Loucy (cell line): ENCODE data around the gene SREK1IP1.

Experiments
- H2AFZ ChIP-seq: fragments of 200-600 bp; sonication (generic); 2 replicates; pipeline ENCODE4 v1.6.0; 2016; ENCODE audit warnings: antibody characterized with exemption, mild to moderate bottlenecking, low read length, moderate library complexity
- H3F3A ChIP-seq: fragments of 200-600 bp; 2 replicates; pipeline ENCODE4 v1.6.0; 2016; ENCODE audit warnings: antibody characterized with exemption, low read depth, mild to moderate bottlenecking
- H3K27me3 ChIP-seq: fragments of 200-600 bp; sonication (generic); 2 replicates; pipeline ENCODE4 v1.6.1; 2014; ENCODE audit warnings: low read length, mild to moderate bottlenecking; ENCODE audit not compliant: insufficient read depth, poor library complexity, severe bottlenecking
- H3K36me3 ChIP-seq: fragments of 200-600 bp; sonication (generic); 2 replicates; pipeline ENCODE4 v1.6.1; 2016; ENCODE audit warnings: low read length; ENCODE audit not compliant: insufficient read depth
- H3K4me1 ChIP-seq: fragments of 200-600 bp; sonication (generic); 2 replicates; pipeline ENCODE4 v1.5.1; 2014; ENCODE audit warnings: low read length, mild to moderate bottlenecking; ENCODE audit not compliant: insufficient read depth, poor library complexity, severe bottlenecking
- H3K4me2 ChIP-seq: fragments of 200-600 bp; sonication (generic); 2 replicates; pipeline ENCODE4 v1.6.0; 2014; ENCODE audit warnings: antibody characterized with exemption, low read length, low read depth, mild to moderate bottlenecking; ENCODE audit not compliant: poor library complexity, severe bottlenecking
- H3K4me3 ChIP-seq: fragments of 200-600 bp; sonication (generic); 2 replicates; pipeline ENCODE4 v1.5.1; 2014; ENCODE audit warnings: low read length, mild to moderate bottlenecking, mixed read lengths; ENCODE audit not compliant: poor library complexity, severe bottlenecking
- H3K79me2 ChIP-seq: fragments of 200-600 bp; sonication (generic); 2 replicates; pipeline ENCODE4 v1.6.1; 2014; ENCODE audit warnings: low read length; ENCODE audit not compliant: insufficient read depth
- H3K9ac ChIP-seq: fragments of 200-600 bp; sonication (generic); 2 replicates; pipeline ENCODE4 v1.6.0; 2014; ENCODE audit warnings: mild to moderate bottlenecking, low read depth, low read length, moderate library complexity; ENCODE audit not compliant: poor library complexity, severe bottlenecking
- H3K9me2 ChIP-seq: fragments of 200-600 bp; sonication (generic); replicated peaks from 2 replicates; pipeline ENCODE4 v1.6.1; 2016; ENCODE audit warnings: low read depth, low read length, mixed read lengths
- H3K9me3 ChIP-seq: fragments of 200-600 bp; sonication (generic); 2 replicates; pipeline ENCODE4 v1.6.1; 2014; ENCODE audit warnings: mild to moderate bottlenecking, antibody characterized with exemption, low read length, low read depth; ENCODE audit not compliant: insufficient read depth
- H4K20me1 ChIP-seq: fragments of 200-600 bp; sonication (generic); 2 replicates; pipeline ENCODE4 v1.6.0; 2014; ENCODE audit warnings: antibody characterized with exemption, low read length, mild to moderate bottlenecking; ENCODE audit not compliant: insufficient read depth, poor library complexity, severe bottlenecking
- EZH2phosphoT487 ChIP-seq: fragments of 200-600 bp; IDR thresholded peaks from 2 replicates; pipeline ENCODE4 v1.6.1; 2018; ENCODE audit warnings: antibody characterized with exemption, mild to moderate bottlenecking, moderate library complexity, borderline replicate concordance
- TF ChIP-seq, protein P1 (sequence below): fragments of 200-600 bp; sonication (generic); conservative IDR thresholded peaks from 2 replicates; pipeline ENCODE4 v1.5.1; 2014; ENCODE audit warnings: mild to moderate bottlenecking, antibody characterized with exemption, low read length

The SREK1IP1 gene

DNA sequence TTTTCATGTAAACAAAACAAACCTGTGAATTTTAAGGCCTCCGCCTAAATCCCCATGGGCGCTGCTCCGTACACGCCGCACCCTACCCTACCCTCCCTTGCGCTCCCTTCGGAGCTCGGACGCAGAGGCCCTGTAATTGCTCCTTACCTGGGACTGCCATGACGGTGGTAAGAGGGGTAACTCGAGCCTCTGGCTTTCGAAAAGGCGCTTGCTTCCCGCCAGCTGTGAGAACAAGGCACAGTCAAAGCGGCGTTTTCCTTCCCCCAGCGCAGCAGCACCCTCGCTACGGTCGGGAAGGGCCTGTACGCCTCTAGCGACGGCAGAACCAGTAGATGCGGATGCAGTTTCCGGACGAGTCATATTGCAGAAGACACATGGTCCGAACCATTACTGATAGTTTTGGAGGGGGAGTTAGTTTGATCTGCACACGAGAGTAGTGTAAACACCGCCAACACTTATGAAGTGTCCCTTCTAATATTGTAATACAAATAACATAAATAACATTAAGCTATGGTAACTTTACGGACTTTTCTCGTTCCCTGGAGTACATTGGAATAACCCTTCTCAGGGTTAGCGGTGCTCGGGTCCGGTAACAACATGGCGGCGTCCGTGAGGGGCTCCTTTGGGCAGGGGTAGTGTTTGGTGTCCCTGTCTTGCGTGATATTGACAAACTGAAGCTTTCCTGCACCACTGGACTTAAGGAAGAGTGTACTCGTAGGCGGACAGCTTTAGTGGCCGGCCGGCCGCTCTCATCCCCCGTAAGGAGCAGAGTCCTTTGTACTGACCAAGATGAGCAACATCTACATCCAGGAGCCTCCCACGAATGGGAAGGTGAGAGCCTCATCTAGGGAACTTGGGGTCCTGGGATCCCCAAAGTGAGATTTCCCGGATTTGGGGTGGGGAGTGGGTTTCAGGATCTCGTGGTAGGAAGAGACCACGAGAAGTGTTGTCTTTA, at the start of gene SREK1IP1, which contains the start of gene CWC27:
Gene SREK1IP1 (minus strand): TSS at position 334 of the 955 bp plus-strand sequence. CDS start 174 bp downstream, at position 160.
Gene CWC27 (plus strand): TSS at position 573 of the 955 bp plus-strand sequence. CDS start 217 bp downstream, at position 790.
- Histone ChIP-seq H4K20me1 (peaks cover 10% of the 10 kb centered on the region), H3K9ac (peak within 1 kb of the TSS; percentile 89), H2AFZ (peak within 1 kb of the TSS; percentile 97), H3K4me3 (peak within 1 kb of the TSS; percentile 92), H3K4me1 (peaks cover 72% of the 10 kb centered on the region), H3K36me3 (no peaks in the 10 kb centered on the region), H3K9me2 (no peaks in the 10 kb centered on the region), H3K79me2 (peaks cover 86% of the 10 kb centered on the region), H3K4me2 (peak within 1 kb of the TSS; percentile 88), H3F3A (no peaks in the 10 kb centered on the region), H3K27me3 (no peaks in the 10 kb centered on the region), H3K9me3 (no peaks in the 10 kb centered on the region)
- no peak for TF ChIP-seq EZH2phosphoT487
- TF ChIP-seq, protein P1, sequence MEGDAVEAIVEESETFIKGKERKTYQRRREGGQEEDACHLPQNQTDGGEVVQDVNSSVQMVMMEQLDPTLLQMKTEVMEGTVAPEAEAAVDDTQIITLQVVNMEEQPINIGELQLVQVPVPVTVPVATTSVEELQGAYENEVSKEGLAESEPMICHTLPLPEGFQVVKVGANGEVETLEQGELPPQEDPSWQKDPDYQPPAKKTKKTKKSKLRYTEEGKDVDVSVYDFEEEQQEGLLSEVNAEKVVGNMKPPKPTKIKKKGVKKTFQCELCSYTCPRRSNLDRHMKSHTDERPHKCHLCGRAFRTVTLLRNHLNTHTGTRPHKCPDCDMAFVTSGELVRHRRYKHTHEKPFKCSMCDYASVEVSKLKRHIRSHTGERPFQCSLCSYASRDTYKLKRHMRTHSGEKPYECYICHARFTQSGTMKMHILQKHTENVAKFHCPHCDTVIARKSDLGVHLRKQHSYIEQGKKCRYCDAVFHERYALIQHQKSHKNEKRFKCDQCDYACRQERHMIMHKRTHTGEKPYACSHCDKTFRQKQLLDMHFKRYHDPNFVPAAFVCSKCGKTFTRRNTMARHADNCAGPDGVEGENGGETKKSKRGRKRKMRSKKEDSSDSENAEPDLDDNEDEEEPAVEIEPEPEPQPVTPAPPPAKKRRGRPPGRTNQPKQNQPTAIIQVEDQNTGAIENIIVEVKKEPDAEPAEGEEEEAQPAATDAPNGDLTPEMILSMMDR = no peak

DNA sequence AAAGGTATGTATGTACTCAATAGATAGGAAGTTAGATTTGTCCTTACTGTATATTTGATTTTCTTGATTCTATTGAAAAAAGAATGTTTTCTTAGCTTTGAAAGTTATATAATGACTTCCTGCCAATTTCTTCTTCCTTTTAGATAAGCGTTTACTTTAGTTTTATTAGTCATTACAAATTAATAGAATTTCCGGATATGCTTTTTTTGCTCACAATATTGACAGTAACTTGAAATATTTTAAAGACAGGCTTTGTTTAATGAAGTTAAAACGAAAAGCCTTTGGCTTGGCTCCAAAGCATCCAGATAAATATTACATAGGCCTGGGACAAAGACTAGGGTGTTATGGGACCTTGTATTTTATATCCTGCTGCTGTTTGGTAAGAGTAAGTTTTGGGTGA, 49.8 kb upstream of the SREK1IP1 start:
- no peaks in the 10 kb centered on the region for H3F3A ChIP-seq
- no peaks in the 10 kb centered on the region for H3K79me2 ChIP-seq
- H3K4me2 ChIP-seq = no peak overlapping the region
- no peaks in the 10 kb centered on the region for H3K9me2 ChIP-seq
- H3K4me1 ChIP-seq = no peaks in the 10 kb centered on the region
- no peaks in the 10 kb centered on the region for H3K9me3 ChIP-seq
- H3K27me3 ChIP-seq = no peaks in the 10 kb centered on the region
- peaks cover 12% of the 10 kb centered on the region; the same call in 1 of the 2 replicates for H3K36me3 ChIP-seq
- no peaks in the 10 kb centered on the region for H4K20me1 ChIP-seq
- TF ChIP-seq EZH2phosphoT487 = no peak
- TF ChIP-seq, protein P1 = no peak
- H2AFZ ChIP-seq = no peak overlapping the region
- no peak overlapping the region for H3K4me3 ChIP-seq
- H3K9ac ChIP-seq = no peak overlapping the region

DNA sequence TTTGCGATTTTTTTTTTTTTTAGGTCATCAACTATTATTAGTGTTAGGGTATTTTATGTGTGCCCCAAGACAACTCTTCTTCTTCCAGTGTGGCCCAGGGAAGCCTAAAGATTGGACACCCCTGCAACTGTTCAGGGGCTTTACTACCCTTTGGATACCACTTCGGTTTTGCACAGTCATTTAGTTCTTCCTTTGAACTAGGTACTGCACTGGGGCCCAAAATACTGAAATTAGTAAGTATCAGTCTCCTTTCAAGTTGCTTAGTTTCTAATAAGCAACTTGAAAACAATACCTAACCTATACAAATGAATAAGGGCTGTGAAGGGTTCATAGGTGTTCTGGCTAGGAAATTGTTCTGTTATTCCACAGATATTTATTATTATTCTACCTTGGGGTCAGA, 45.6 kb upstream of the SREK1IP1 start:
- Histone ChIP-seq H3F3A (no peaks in the 10 kb centered on the region), H3K27me3 (no peaks in the 10 kb centered on the region), H3K79me2 (no peaks in the 10 kb centered on the region), H3K9ac (no peak overlapping the region), H3K9me3 (no peaks in the 10 kb centered on the region), H3K4me3 (no peak overlapping the region), H2AFZ (no peak overlapping the region), H3K9me2 (no peaks in the 10 kb centered on the region), H3K4me2 (no peak overlapping the region), H3K36me3 (peaks cover 7% of the 10 kb centered on the region; the same call in 1 of the 2 replicates), H4K20me1 (no peaks in the 10 kb centered on the region), H3K4me1 (no peaks in the 10 kb centered on the region)
- no peak for TF ChIP-seq EZH2phosphoT487
- TF ChIP-seq, protein P1 = no peak
